ENCODE results near the gene KIT. TPM values are rescaled to one million over a fixed set of nuclear protein-coding genes. Genes with fewer than 3 reads are reported as not detected.

KIT gene
- total RNA-seq, 1 donor from 2014 or later: 14.5 TPM

DNA sequence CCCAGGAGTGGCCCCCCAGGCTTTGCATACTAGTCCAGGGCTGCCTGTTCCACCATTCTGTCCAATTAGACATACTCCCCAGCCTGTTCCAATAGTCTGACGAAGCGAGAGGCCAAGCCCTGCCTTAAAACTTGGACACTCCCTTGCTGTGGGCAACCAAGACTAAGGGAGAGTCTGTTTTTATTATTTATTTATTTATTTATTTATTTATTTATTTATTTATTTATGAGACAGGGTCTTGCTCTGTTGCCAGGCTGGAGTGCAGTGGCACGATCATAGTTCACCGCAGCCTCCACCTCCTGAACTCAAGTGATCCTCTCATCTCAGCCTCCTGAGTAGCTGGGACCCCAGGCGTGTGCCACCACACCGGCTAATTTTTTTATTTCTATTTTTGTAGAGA, 6.6 kb downstream of the KIT start:
- TF ChIP-seq, protein P1, sequence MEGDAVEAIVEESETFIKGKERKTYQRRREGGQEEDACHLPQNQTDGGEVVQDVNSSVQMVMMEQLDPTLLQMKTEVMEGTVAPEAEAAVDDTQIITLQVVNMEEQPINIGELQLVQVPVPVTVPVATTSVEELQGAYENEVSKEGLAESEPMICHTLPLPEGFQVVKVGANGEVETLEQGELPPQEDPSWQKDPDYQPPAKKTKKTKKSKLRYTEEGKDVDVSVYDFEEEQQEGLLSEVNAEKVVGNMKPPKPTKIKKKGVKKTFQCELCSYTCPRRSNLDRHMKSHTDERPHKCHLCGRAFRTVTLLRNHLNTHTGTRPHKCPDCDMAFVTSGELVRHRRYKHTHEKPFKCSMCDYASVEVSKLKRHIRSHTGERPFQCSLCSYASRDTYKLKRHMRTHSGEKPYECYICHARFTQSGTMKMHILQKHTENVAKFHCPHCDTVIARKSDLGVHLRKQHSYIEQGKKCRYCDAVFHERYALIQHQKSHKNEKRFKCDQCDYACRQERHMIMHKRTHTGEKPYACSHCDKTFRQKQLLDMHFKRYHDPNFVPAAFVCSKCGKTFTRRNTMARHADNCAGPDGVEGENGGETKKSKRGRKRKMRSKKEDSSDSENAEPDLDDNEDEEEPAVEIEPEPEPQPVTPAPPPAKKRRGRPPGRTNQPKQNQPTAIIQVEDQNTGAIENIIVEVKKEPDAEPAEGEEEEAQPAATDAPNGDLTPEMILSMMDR (conservative IDR thresholded peaks at IDR 0.05): no peak
- no peaks in the 10 kb centered on the region for H3K36me3 Mint-ChIP-seq (ENCODE audit: low read depth)
- no peak overlapping the region for H3K27ac Mint-ChIP-seq (ENCODE audit: unreplicated experiment)
- H3K27me3 Mint-ChIP-seq (ENCODE audit: low read depth): peaks cover 12% of the 10 kb centered on the region
- DNase-seq (ENCODE audit: low read depth, low spot score): no peak
- H3K4me1 Mint-ChIP-seq: peaks cover 19% of the 10 kb centered on the region
- no peaks in the 10 kb centered on the region for H3K9me3 Mint-ChIP-seq
- no peak overlapping the region for H3K4me3 Mint-ChIP-seq

DNA sequence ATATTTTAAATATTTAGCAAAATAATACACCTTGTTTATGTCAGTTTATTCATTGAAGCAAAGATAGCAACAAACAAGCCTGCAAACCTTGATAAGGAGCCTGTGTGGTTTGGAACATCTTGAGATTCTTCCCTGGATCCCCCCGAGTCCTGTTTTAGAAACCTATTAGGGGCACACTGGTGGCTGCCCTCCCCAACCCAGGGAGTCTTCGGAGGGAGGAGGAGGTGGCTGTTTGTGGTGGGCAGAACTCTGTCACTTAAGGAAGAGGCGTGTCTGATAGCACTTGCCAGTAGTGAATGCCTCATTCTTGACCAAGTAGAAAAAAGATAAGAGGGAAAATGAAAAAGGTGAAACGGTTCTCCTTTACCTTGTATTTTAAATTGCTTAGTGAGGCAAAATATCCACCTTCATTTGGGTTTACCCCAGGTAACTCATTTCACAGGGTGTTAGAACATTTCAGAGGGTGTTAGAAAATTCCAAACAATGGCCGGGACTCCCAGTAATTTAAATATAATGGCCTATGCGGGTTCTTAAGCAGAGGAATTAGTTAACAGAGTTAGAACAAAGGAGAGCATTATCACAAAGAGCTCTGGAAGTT, 10.4 kb downstream of the KIT start:
- Mint-ChIP-seq H3K27me3 (ENCODE audit: low read depth) (no peaks in the 10 kb centered on the region), H3K4me3 (no peak overlapping the region), H3K36me3 (ENCODE audit: low read depth) (peaks cover 2% of the 10 kb centered on the region), H3K9me3 (peaks cover 3% of the 10 kb centered on the region), H3K27ac (ENCODE audit: unreplicated experiment) (no peak overlapping the region), H3K4me1 (peaks cover 4% of the 10 kb centered on the region)
- TF ChIP-seq, protein P1 (conservative IDR thresholded peaks at IDR 0.05): no peak
- no peak for DNase-seq (ENCODE audit: low read depth, low spot score)

DNA sequence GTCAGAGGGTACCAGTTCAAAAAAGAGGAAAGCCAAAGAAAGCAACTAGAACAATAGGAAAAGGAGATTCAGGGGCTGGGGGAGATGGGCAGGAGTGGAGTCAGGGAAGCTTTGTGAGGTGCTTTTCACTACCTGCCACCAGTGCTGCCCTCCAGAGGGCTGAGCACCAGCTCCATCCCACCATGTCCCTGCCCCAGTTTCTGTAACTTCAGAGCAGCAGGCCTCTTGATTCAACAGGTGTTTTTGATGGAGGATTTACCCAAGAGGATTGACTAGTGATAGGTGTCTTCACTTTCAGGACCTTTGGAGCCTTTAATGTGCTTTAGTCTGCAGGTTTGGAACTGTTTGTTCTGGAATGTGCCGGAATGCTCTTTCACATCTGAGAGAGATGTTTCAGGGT, 12.1 kb downstream of the KIT start:
- DNase-seq (ENCODE audit: low read depth, low spot score): no peak
- Mint-ChIP-seq H3K27ac (ENCODE audit: unreplicated experiment) (peak overlapping the region; percentile 58), H3K36me3 (ENCODE audit: low read depth) (peaks cover 2% of the 10 kb centered on the region)

DNA sequence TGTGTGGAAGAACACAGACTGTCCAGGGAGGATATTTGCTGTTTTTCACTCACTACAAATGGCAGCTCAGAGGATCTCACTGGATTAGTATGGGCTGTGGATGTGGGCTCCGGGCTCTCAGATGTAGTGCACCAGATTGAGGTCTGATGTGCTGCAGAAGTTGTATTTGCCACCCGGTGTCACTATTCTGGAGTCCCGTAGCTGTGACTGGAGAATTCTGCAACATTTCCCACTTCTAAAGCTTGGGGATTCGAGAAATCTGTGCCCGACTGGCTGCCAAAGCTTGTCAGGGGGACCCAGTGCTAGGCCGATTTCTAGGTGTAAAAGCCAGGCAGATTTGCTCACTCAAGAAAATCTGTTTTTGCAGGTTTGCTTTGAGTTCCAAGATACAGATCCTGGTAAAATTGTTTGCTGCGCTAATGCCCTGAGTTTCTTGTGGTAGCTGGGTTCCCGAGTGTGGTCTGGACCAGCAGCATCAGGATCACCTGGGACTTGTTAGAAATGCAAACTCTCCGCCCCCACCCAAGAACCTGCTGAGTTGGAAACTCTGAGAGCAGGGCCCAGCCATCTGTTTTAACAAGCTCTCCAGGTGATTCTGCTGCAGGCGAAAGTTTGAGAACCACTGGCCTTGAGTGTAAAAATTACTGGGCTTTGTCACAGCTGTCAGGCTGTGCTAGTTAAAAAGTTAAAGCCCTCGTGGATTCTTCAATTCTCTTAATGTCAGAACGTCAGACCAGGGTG, 18.1 kb downstream of the KIT start:
- peaks cover 2% of the 10 kb centered on the region for H3K36me3 Mint-ChIP-seq (ENCODE audit: low read depth)
- no peaks in the 10 kb centered on the region for H3K27me3 Mint-ChIP-seq (ENCODE audit: low read depth)
- no peak for DNase-seq (ENCODE audit: low read depth, low spot score)
- H3K9me3 Mint-ChIP-seq: peaks cover 3% of the 10 kb centered on the region
- H3K4me3 Mint-ChIP-seq: no peak overlapping the region
- TF ChIP-seq, protein P1 (conservative IDR thresholded peaks at IDR 0.05): no peak
- H3K27ac Mint-ChIP-seq (ENCODE audit: unreplicated experiment): no peak overlapping the region
- H3K4me1 Mint-ChIP-seq: peaks cover 22% of the 10 kb centered on the region

More for the DNA sequence above, 12.1 kb downstream of the KIT start:
- H3K27me3 Mint-ChIP-seq (ENCODE audit: low read depth): no peaks in the 10 kb centered on the region
- no peak overlapping the region for H3K4me3 Mint-ChIP-seq
- H3K9me3 Mint-ChIP-seq: peaks cover 3% of the 10 kb centered on the region
- TF ChIP-seq, protein P1 (conservative IDR thresholded peaks at IDR 0.05): no peak
- peaks cover 4% of the 10 kb centered on the region for H3K4me1 Mint-ChIP-seq

DNA sequence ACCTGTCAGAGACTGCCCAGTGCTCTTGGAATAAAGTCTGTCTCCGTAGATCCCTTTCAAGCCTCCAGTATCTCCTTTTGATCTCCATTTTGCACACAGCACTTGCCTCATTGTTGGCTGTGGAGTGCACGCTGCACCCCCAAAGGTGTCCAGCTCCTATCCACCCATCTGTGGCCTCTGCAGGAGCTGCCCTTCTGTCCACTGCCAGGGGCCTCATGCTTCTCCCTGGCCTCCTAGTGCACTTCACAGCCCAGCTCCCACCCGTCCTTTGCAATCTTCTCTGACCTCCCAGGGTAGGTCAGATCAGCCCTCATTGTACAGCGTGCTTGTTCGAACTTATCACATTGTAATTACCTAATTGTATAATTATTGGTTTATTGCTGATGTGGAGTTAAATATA, 18.9 kb downstream of the KIT start:
- Mint-ChIP-seq H3K4me1 (peaks cover 30% of the 10 kb centered on the region), H3K36me3 (ENCODE audit: low read depth) (peaks cover 2% of the 10 kb centered on the region), H3K9me3 (peaks cover 3% of the 10 kb centered on the region), H3K27me3 (ENCODE audit: low read depth) (no peaks in the 10 kb centered on the region), H3K27ac (ENCODE audit: unreplicated experiment) (no peak overlapping the region), H3K4me3 (no peak overlapping the region)
- TF ChIP-seq, protein P1 (conservative IDR thresholded peaks at IDR 0.05): no peak
- DNase-seq (ENCODE audit: low read depth, low spot score): no peak

Data from neural crest cell (in vitro differentiated cells).